ENCODE data around the gene GRK7. TPM values are rescaled to one million over a fixed set of nuclear protein-coding genes. Genes with fewer than 3 reads are reported as not detected.
A peak's percentile ranks its signal among the peaks of the same experiment; 100 is the strongest.

The GRK7 gene
- total and polyA plus RNA-seq, 9 of the 15 experiments (the other 6 are each of a cell fraction or from before 2014, with no cell fraction given): 0.01 to 0.08 (median 0.04) TPM; not detected in 3

GRCh38 chr3:141735176-141735575 lies 28.0 kb upstream of the GRK7 start (continued):
- TF ChIP-seq CBFA2T3 (IDR thresholded peaks at IDR 0.05) (peak; percentile 46; the same call in 1 of the 2 replicates), SRSF7 (optimal IDR thresholded peaks at IDR 0.05; ENCODE audit: low read depth, low read length) (no peak), ZNF583 (CRISPR knock-in tag; IDR thresholded peaks at IDR 0.05) (no peak), MTA1 (IDR thresholded peaks at IDR 0.05; ENCODE audit: borderline replicate concordance) (peak; percentile 69; the same call in 1 of the 2 replicates), EP300 (IDR thresholded peaks at IDR 0.05; ENCODE audit: low read length) (peak; percentile 63; the same call in 1 of the 2 replicates), ARID1B (IDR thresholded peaks at IDR 0.05) (peak; percentile 84), DPF2 (IDR thresholded peaks at IDR 0.05) (peak; percentile 62), FOXA3 (CRISPR knock-in tag; conservative IDR thresholded peaks at IDR 0.05 in 1 of 2, IDR thresholded peaks at IDR 0.05 in 1 of 2) (peak in 1 of 2 experiments; percentile 36; a peak in 1 of 4 replicates), ELF1 (tag; IDR thresholded peaks at IDR 0.05) (peak; percentile 80), ZNF76 (CRISPR knock-in tag; IDR thresholded peaks at IDR 0.05; ENCODE audit: borderline replicate concordance) (no peak), TEAD4 (IDR thresholded peaks at IDR 0.05; ENCODE audit: low read length) (peak; percentile 62; the same call in 1 of the 2 replicates), TEAD4 (CRISPR knock-in tag; IDR thresholded peaks at IDR 0.05; ENCODE audit: borderline replicate concordance) (no peak), FOSL1 (tag; conservative IDR thresholded peaks at IDR 0.05) (peak; percentile 47), LEF1 (IDR thresholded peaks at IDR 0.05) (peak; percentile 29; the same call in 1 of the 2 replicates)

All from K562 (cell line).